Effector memory CD4-positive, alpha-beta T cell (primary cell): Measurements from ENCODE around the gene TGIF2.
A peak's percentile ranks its signal among the peaks of the same experiment; 100 is the strongest.

Experiments
- DNase-seq, 3 donors: peaks; one replicate each; pipeline ENCODE4 v3.0.0-alpha.2; 2020
- H3K27ac ChIP-seq: 2 replicates; pipeline ENCODE4 v1.7.0; 2013; ENCODE audit warnings: mild to moderate bottlenecking, low read length, moderate library complexity; ENCODE audit not compliant: insufficient read depth, poor library complexity, severe bottlenecking
- H3K27me3 ChIP-seq: replicated peaks from 2 replicates; pipeline ENCODE4 v1.7.0; 2013; ENCODE audit warnings: mild to moderate bottlenecking, low read length; ENCODE audit not compliant: insufficient read depth, control insufficient read depth, poor library complexity, severe bottlenecking
- H3K36me3 ChIP-seq: 2 replicates; pipeline ENCODE4 v1.7.0; 2013; ENCODE audit warnings: mild to moderate bottlenecking, low read length, moderate library complexity; ENCODE audit not compliant: control insufficient read depth, insufficient read depth
- H3K4me1 ChIP-seq: 2 replicates; pipeline ENCODE4 v1.7.0; 2013; ENCODE audit warnings: low read length, mild to moderate bottlenecking; ENCODE audit not compliant: control insufficient read depth, insufficient read depth, poor library complexity, severe bottlenecking
- H3K4me3 ChIP-seq: 2 replicates; pipeline ENCODE4 v1.7.0; 2013; ENCODE audit warnings: low read length, low read depth, mild to moderate bottlenecking; ENCODE audit not compliant: insufficient read depth, poor library complexity, severe bottlenecking
- H3K9me3 ChIP-seq: 2 replicates; pipeline ENCODE4 v1.7.0; 2013; ENCODE audit warnings: mild to moderate bottlenecking, low read length, moderate library complexity; ENCODE audit not compliant: control insufficient read depth

The TGIF2 gene

GRCh38 chr20:36565520-36565919, 7.9 kb upstream of the TGIF2 start:
- H3K4me1 ChIP-seq = no peaks in the 10 kb centered on the region
- no peak for DNase-seq
- no peaks in the 10 kb centered on the region for H3K27me3 ChIP-seq
- H3K36me3 ChIP-seq = no peaks in the 10 kb centered on the region
- H3K9me3 ChIP-seq = no peaks in the 10 kb centered on the region
- no peak overlapping the region for H3K27ac ChIP-seq
- no peak overlapping the region for H3K4me3 ChIP-seq

GRCh38 chr20:36569847-36570429, 3.5 kb upstream of the TGIF2 start:
- Histone ChIP-seq H3K4me1 (peaks cover 11% of the 10 kb centered on the region), H3K9me3 (no peaks in the 10 kb centered on the region), H3K27me3 (no peaks in the 10 kb centered on the region), H3K36me3 (no peaks in the 10 kb centered on the region), H3K4me3 (no peak overlapping the region), H3K27ac (no peak overlapping the region)
- DNase-seq = no peak

- Histone ChIP-seq H3K4me1 (peaks cover 19% of the 10 kb centered on the region), H3K36me3 (peaks cover 3% of the 10 kb centered on the region), H3K27me3 (no peaks in the 10 kb centered on the region), H3K27ac (peak overlapping the region; percentile 100), H3K4me3 (peak overlapping the region; percentile 39), H3K9me3 (no peaks in the 10 kb centered on the region)
- no peak for DNase-seq
Measured at GRCh38 chr20:36571564-36572504, 1.6 kb upstream of the TGIF2 start.

- peak; percentile 39 to 60 (median 54) for DNase-seq
- H3K27me3 ChIP-seq = no peaks in the 10 kb centered on the region
- H3K27ac ChIP-seq = peak overlapping the region; percentile 100
- H3K36me3 ChIP-seq = peaks cover 3% of the 10 kb centered on the region
- peaks cover 19% of the 10 kb centered on the region for H3K4me1 ChIP-seq
- H3K4me3 ChIP-seq = peak overlapping the region; percentile 39
- H3K9me3 ChIP-seq = no peaks in the 10 kb centered on the region
Measured at GRCh38 chr20:36572701-36573102, 695 bp upstream of the TGIF2 start.

- peak overlapping the region; percentile 100 for H3K27ac ChIP-seq
- peaks cover 8% of the 10 kb centered on the region for H3K36me3 ChIP-seq
- H3K4me1 ChIP-seq = peaks cover 19% of the 10 kb centered on the region
- no peaks in the 10 kb centered on the region for H3K27me3 ChIP-seq
- H3K4me3 ChIP-seq = peak overlapping the region; percentile 92
- DNase-seq = peak; percentile 11 to 24 (median 22)
- H3K9me3 ChIP-seq = no peaks in the 10 kb centered on the region
Measured at GRCh38 chr20:36573798-36574365, 485 bp downstream of the TGIF2 start.

GRCh38 chr20:36574366-36575135, 1.2 kb downstream of the TGIF2 start:
- peak overlapping the region; percentile 92 for H3K4me3 ChIP-seq
- H3K9me3 ChIP-seq = no peaks in the 10 kb centered on the region
- H3K27ac ChIP-seq = peak overlapping the region; percentile 100
- peaks cover 19% of the 10 kb centered on the region for H3K4me1 ChIP-seq
- no peaks in the 10 kb centered on the region for H3K27me3 ChIP-seq
- H3K36me3 ChIP-seq = peaks cover 13% of the 10 kb centered on the region
- DNase-seq = peak; percentile 11 to 36 (median 23)

GRCh38 chr20:36576081-36576445, 2.7 kb downstream of the TGIF2 start:
- no peaks in the 10 kb centered on the region for H3K9me3 ChIP-seq
- DNase-seq = no peak
- H3K36me3 ChIP-seq = peaks cover 22% of the 10 kb centered on the region
- peaks cover 19% of the 10 kb centered on the region for H3K4me1 ChIP-seq
- H3K27ac ChIP-seq = no peak overlapping the region
- no peak overlapping the region for H3K4me3 ChIP-seq
- no peaks in the 10 kb centered on the region for H3K27me3 ChIP-seq

- peaks cover 22% of the 10 kb centered on the region for H3K36me3 ChIP-seq
- no peak overlapping the region for H3K27ac ChIP-seq
- H3K27me3 ChIP-seq = no peaks in the 10 kb centered on the region
- H3K9me3 ChIP-seq = no peaks in the 10 kb centered on the region
- H3K4me1 ChIP-seq = peaks cover 12% of the 10 kb centered on the region
- DNase-seq = no peak
- no peak overlapping the region for H3K4me3 ChIP-seq
Measured at GRCh38 chr20:36578356-36579041, 5.1 kb downstream of the TGIF2 start.

GRCh38 chr20:36579996-36580545, 6.7 kb downstream of the TGIF2 start:
- Histone ChIP-seq H3K4me3 (no peak overlapping the region), H3K27me3 (no peaks in the 10 kb centered on the region), H3K36me3 (peaks cover 28% of the 10 kb centered on the region), H3K4me1 (peaks cover 10% of the 10 kb centered on the region), H3K27ac (no peak overlapping the region), H3K9me3 (no peaks in the 10 kb centered on the region)
- DNase-seq = no peak
